Measurements from ENCODE around the gene JKAMP. TPM values are rescaled to one million over a fixed set of nuclear protein-coding genes. Genes with fewer than 3 reads are reported as not detected.

Gene JKAMP
- total RNA-seq, 5 donors from 2014 or later (not counting 1 experiment from before 2014, with no cell fraction given) = 13.8 to 27.0 (median 22.0) TPM

DNA sequence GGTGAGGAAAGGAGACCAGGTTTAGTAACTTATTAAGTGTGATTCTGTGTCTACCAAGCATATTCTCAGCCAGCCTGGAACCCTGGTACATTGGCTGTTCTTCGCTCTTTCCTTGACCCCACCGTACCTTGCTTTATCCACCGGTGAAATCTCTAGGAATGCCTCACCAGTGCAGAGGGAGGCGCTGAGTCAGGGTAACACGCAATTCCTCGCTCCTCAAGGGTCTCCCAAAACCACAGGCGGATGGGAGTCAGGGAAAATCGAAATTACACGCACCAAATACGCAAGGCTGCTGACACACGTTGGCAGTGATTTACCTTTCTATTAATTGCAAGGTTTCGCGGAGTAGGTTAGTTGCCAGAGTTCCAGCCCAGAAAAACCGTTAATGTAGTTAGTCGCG is 954 bp upstream of the JKAMP start:
- 11% methylated on average over 12 of the region's 16 CpGs for WGBS (ENCODE audit: insufficient coverage)
- ATAC-seq (replicated peaks in 1 of 4) = no peak
- H3K4me1 ChIP-seq (ENCODE audit: control insufficient read depth in 1 of 2, extremely low read depth in 1 of 2, insufficient read depth in 2 of 2, low read length in 2 of 2) = peaks cover 20 to 28% of the 10 kb centered on the region in 2 experiments
- ChIA-PET POLR2A (no interaction called here), CTCF (interaction anchor here in 1 of 2 donors (0.9 kb wide), 1 partner anchor 20 kb away, joined by 3 read pairs; no protein-coding TSS in a partner anchor)
- Mint-ChIP-seq H3K4me1 (peaks cover 57 to 71% (median 68%) of the 10 kb centered on the region in 3 donors), H3K9me3 (no peaks in the 10 kb centered on the region), H3K27ac (peak overlapping the region; percentile 83 to 92), H3K36me3 (peaks cover 7% of the 10 kb centered on the region), H3K27me3 (no peaks in the 10 kb centered on the region), H3K4me3 (peak overlapping the region; percentile 89 to 97 (median 95))
- H3K27me3 ChIP-seq (replicated peaks in 1 of 2; ENCODE audit: control insufficient read depth in 2 of 2, extremely low read depth in 1 of 2, insufficient read depth in 2 of 2, low read length in 1 of 2) = no peaks in the 10 kb centered on the region
- H3K9me3 ChIP-seq = no peaks in the 10 kb centered on the region
- peak overlapping the region; percentile 73 to 83 for H3K4me3 ChIP-seq (ENCODE audit: control insufficient read depth in 1 of 2, extremely low read depth in 1 of 2, low read length in 1 of 2)
- H3K36me3 ChIP-seq (ENCODE audit: control insufficient read depth in 2 of 2, extremely low read depth in 1 of 2, insufficient read depth in 1 of 2, low read length in 1 of 2) = peaks cover 0 to 4% of the 10 kb centered on the region in 2 donors
- no peak for DNase-seq
- H3K27ac ChIP-seq (ENCODE audit: low read length) = no peak overlapping the region

DNA sequence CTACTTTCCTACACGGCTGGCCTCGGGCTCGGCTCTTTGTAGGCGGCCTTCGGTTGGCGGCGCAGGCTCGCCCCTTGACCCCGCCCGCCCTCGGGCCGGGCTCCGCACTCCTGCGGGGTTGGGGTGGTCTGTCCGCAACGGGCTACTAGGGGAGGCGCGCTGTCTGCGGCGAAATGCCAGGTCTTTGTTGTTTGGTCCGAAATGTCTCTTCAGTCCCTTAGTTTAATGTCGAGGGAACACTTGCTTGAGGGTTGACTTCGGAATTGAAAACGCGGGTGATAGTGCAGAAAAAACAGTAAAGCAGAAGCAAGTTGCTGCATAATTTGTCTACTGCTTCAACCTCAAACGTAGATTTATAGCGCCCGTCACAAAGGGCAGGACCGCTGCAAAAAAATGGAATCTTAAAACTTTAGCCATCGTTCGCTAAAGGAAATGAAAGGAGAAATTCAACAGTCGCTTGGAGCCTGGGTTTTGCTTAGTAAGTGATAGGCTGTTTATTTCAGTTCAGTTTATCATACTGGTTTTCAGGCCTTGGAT is 390 bp downstream of the JKAMP start:
- peak overlapping the region; percentile 44 for H3K27ac ChIP-seq (ENCODE audit: low read length)
- WGBS (ENCODE audit: insufficient coverage) = 2% methylated on average over 23 of the region's 32 CpGs
- peaks cover 71 to 76% (median 75%) of the 10 kb centered on the region in 3 donors for H3K4me1 Mint-ChIP-seq
- peaks cover 0 to 18% of the 10 kb centered on the region in 2 donors for H3K36me3 ChIP-seq (ENCODE audit: control insufficient read depth in 2 of 2, extremely low read depth in 1 of 2, insufficient read depth in 1 of 2, low read length in 1 of 2)
- peak overlapping the region; percentile 89 to 92 for H3K27ac Mint-ChIP-seq
- no peaks in the 10 kb centered on the region for H3K9me3 Mint-ChIP-seq
- H3K4me1 ChIP-seq (ENCODE audit: control insufficient read depth in 1 of 2, extremely low read depth in 1 of 2, insufficient read depth in 2 of 2, low read length in 2 of 2) = peaks cover 20 to 28% of the 10 kb centered on the region in 2 experiments
- H3K27me3 Mint-ChIP-seq = no peaks in the 10 kb centered on the region
- peaks cover 17% of the 10 kb centered on the region for H3K36me3 Mint-ChIP-seq
- H3K9me3 ChIP-seq = no peaks in the 10 kb centered on the region
- peak overlapping the region; percentile 73 to 83 for H3K4me3 ChIP-seq (ENCODE audit: control insufficient read depth in 1 of 2, extremely low read depth in 1 of 2, low read length in 1 of 2)
- H3K27me3 ChIP-seq (replicated peaks in 1 of 2; ENCODE audit: control insufficient read depth in 2 of 2, extremely low read depth in 1 of 2, insufficient read depth in 2 of 2, low read length in 1 of 2) = no peaks in the 10 kb centered on the region
- peak; percentile 53 to 66 (median 58) for ATAC-seq (replicated peaks in 1 of 4)
- no peak for DNase-seq
- ChIA-PET POLR2A (interaction anchor here (0.7 to 1.1 kb wide), 4 partner anchors 19 to 1273 kb away, joined by 3 to 7 read pairs (median 4); partner anchors contain the start of genes ARID4A (in 1 of the 2), GPR135 (in 1 of the 2) and PPM1A (in 1 of the 2)), CTCF (interaction anchor here in 1 of 2 donors (0.7 to 1.1 kb wide), 7 partner anchors 20 to 846 kb away, joined by 3 to 7 read pairs (median 3); partner anchors contain the start of genes CCDC175 and GPR135)
- peak overlapping the region; percentile 89 to 97 (median 95) for H3K4me3 Mint-ChIP-seq

DNA sequence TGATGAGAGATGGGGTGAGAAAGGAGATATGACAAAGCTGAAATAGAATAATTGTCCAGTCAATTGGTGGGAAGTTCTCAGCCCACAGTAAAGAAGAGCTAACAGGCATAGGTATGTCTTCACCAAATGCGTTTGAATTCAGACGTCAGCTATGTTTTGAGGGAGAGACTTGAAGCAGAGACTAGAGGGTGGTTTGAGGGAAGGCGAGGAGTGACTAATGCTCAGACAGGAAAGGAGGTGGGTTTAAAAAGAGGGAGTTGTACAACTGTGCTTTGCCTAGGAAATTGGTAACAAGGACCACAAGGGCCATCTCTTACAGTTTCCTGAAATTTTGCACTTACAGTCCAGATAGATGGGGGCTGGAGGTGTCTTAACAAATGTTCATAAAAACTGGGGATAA is 6.4 kb downstream of the JKAMP start:
- H3K27ac ChIP-seq (ENCODE audit: low read length) = no peak overlapping the region
- Mint-ChIP-seq H3K36me3 (peaks cover 65% of the 10 kb centered on the region), H3K4me1 (peaks cover 41 to 52% (median 48%) of the 10 kb centered on the region in 3 donors), H3K4me3 (no peak overlapping the region), H3K27ac (no peak overlapping the region), H3K9me3 (no peaks in the 10 kb centered on the region), H3K27me3 (no peaks in the 10 kb centered on the region)
- H3K27me3 ChIP-seq (replicated peaks in 1 of 2; ENCODE audit: control insufficient read depth in 2 of 2, extremely low read depth in 1 of 2, insufficient read depth in 2 of 2, low read length in 1 of 2) = no peaks in the 10 kb centered on the region
- H3K4me1 ChIP-seq (ENCODE audit: control insufficient read depth in 1 of 2, extremely low read depth in 1 of 2, insufficient read depth in 2 of 2, low read length in 2 of 2) = peaks cover 5 to 11% of the 10 kb centered on the region in 2 experiments
- peaks cover 0 to 56% of the 10 kb centered on the region in 2 donors for H3K36me3 ChIP-seq (ENCODE audit: control insufficient read depth in 2 of 2, extremely low read depth in 1 of 2, insufficient read depth in 1 of 2, low read length in 1 of 2)
- ChIA-PET POLR2A (no interaction called here), CTCF (interaction anchor here in 1 of 2 donors (1.3 kb wide), 1 partner anchor 10 kb away, joined by 3 read pairs; no protein-coding TSS in a partner anchor)
- DNase-seq = no peak
- H3K9me3 ChIP-seq = no peaks in the 10 kb centered on the region
- no peak for ATAC-seq (replicated peaks in 1 of 4)
- WGBS (ENCODE audit: insufficient coverage) = 94% methylated on average over 3 of the region's 3 CpGs
- H3K4me3 ChIP-seq (ENCODE audit: control insufficient read depth in 1 of 2, extremely low read depth in 1 of 2, low read length in 1 of 2) = no peak overlapping the region

DNA sequence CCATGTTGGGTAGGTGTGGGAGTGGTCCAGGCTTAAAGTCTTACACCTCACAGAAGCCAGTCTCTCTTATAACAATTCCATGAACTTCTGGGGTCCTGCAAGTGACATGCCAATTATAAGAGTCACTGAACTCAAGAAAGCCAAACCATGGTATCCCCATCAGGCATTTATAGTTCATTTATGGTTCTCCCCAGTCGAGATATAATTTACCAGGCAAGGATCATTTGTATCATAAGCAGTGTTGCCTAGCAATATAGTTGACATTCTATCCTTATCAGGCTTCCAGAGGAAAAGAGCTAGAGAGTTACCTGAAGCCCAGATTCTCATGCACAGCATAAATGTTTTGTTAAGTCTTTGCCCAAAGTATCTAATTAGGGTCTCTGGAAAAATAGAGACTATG is 8.1 kb downstream of the JKAMP start:
- CTCF ChIA-PET = no interaction called here
- H3K4me1 Mint-ChIP-seq = peaks cover 43 to 49% (median 47%) of the 10 kb centered on the region in 3 donors
- H3K27ac ChIP-seq (ENCODE audit: low read length) = no peak overlapping the region
- H3K36me3 Mint-ChIP-seq = peaks cover 69% of the 10 kb centered on the region
- DNase-seq (no peak), ATAC-seq (replicated peaks in 1 of 4) (no peak)
- no peaks in the 10 kb centered on the region for H3K9me3 ChIP-seq
- POLR2A ChIA-PET = interaction anchor here in 1 of 2 donors (0.5 kb wide), 1 partner anchor 348 kb away, joined by 7 read pairs; no protein-coding TSS in a partner anchor
- H3K4me3 ChIP-seq (ENCODE audit: control insufficient read depth in 1 of 2, extremely low read depth in 1 of 2, low read length in 1 of 2) = no peak overlapping the region
- no peaks in the 10 kb centered on the region for H3K27me3 Mint-ChIP-seq
- H3K9me3 Mint-ChIP-seq = no peaks in the 10 kb centered on the region
- H3K4me3 Mint-ChIP-seq = no peak overlapping the region
- H3K27me3 ChIP-seq (replicated peaks in 1 of 2; ENCODE audit: control insufficient read depth in 2 of 2, extremely low read depth in 1 of 2, insufficient read depth in 2 of 2, low read length in 1 of 2) = no peaks in the 10 kb centered on the region
- peaks cover 0 to 59% of the 10 kb centered on the region in 2 donors for H3K36me3 ChIP-seq (ENCODE audit: control insufficient read depth in 2 of 2, extremely low read depth in 1 of 2, insufficient read depth in 1 of 2, low read length in 1 of 2)
- no peak overlapping the region for H3K27ac Mint-ChIP-seq
- H3K4me1 ChIP-seq (ENCODE audit: control insufficient read depth in 1 of 2, extremely low read depth in 1 of 2, insufficient read depth in 2 of 2, low read length in 2 of 2) = peaks cover 0 to 3% of the 10 kb centered on the region in 2 experiments
- WGBS (ENCODE audit: insufficient coverage) = no CpG with 5 or more reads among the region's 1 CpG

DNA sequence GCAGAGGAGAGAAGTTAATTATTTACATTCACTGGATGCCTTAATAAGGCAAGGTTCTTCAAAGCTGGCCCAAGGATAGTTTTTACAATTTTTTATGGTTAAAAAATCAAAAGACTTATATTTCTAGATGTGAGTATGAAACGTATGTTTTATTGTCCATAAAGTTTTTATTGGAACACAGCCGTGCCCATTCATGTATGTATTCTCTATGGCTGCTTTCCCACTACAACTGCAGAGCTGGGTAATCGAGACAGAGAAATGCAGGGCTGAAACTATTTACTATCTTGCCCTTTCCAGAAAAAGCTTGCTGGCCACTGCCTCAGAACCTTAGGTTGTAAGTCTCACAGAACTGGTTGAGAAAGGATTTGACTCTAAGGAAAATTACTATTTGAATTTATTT is 16.4 kb downstream of the JKAMP start:
- Mint-ChIP-seq H3K9me3 (no peaks in the 10 kb centered on the region), H3K4me3 (no peak overlapping the region), H3K27ac (no peak overlapping the region), H3K4me1 (peaks cover 24 to 30% (median 26%) of the 10 kb centered on the region in 3 donors), H3K36me3 (peaks cover 34% of the 10 kb centered on the region), H3K27me3 (no peaks in the 10 kb centered on the region)
- Histone ChIP-seq H3K4me3 (ENCODE audit: control insufficient read depth in 1 of 2, extremely low read depth in 1 of 2, low read length in 1 of 2) (no peak overlapping the region), H3K9me3 (no peaks in the 10 kb centered on the region), H3K4me1 (ENCODE audit: control insufficient read depth in 1 of 2, extremely low read depth in 1 of 2, insufficient read depth in 2 of 2, low read length in 2 of 2) (peaks cover 0 to 2% of the 10 kb centered on the region in 2 experiments), H3K27me3 (replicated peaks in 1 of 2; ENCODE audit: control insufficient read depth in 2 of 2, extremely low read depth in 1 of 2, insufficient read depth in 2 of 2, low read length in 1 of 2) (no peaks in the 10 kb centered on the region), H3K27ac (ENCODE audit: low read length) (no peak overlapping the region), H3K36me3 (ENCODE audit: control insufficient read depth in 2 of 2, extremely low read depth in 1 of 2, insufficient read depth in 1 of 2, low read length in 1 of 2) (peaks cover 5 to 18% of the 10 kb centered on the region in 2 donors)
- ATAC-seq (replicated peaks in 1 of 4) = no peak
- CTCF ChIA-PET = interaction anchor here in 1 of 2 donors (1.2 kb wide), 1 partner anchor 10 kb away, joined by 3 read pairs; no protein-coding TSS in a partner anchor
- no CpG with 5 or more reads among the region's 3 CpGs for WGBS (ENCODE audit: insufficient coverage)
- POLR2A ChIA-PET = interaction anchor here in 1 of 2 donors (0.6 kb wide), 1 partner anchor 1133 kb away, joined by 3 read pairs; no protein-coding TSS in a partner anchor
- no peak for DNase-seq

DNA sequence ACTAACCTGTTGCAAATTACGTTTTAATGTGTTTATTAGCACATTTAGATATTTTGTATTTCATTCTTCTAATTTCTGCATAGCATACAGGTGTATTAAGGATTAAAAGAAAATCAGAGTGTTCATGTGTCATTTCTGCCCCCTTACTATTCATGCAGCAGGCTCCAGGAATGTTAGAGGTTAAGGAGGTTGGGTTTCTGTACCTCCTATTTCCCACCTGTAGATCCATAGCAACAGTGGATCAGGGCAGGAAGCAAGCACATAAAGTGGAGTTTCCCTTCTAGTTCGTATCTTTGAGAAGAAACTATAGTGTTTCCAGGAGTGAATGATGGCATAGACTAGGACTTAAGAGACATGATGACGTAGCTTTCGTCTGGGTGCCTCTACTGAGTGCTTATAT is 18.9 kb downstream of the JKAMP start:
- Mint-ChIP-seq H3K9me3 (no peaks in the 10 kb centered on the region), H3K36me3 (peaks cover 26% of the 10 kb centered on the region), H3K4me3 (no peak overlapping the region), H3K27ac (no peak overlapping the region), H3K27me3 (peaks cover 0 to 3% of the 10 kb centered on the region in 2 donors), H3K4me1 (peaks cover 13 to 23% (median 16%) of the 10 kb centered on the region in 3 donors)
- Histone ChIP-seq H3K36me3 (ENCODE audit: control insufficient read depth in 2 of 2, extremely low read depth in 1 of 2, insufficient read depth in 1 of 2, low read length in 1 of 2) (peaks cover 5 to 14% of the 10 kb centered on the region in 2 donors), H3K4me1 (ENCODE audit: control insufficient read depth in 1 of 2, extremely low read depth in 1 of 2, insufficient read depth in 2 of 2, low read length in 2 of 2) (peaks cover 0 to 2% of the 10 kb centered on the region in 2 experiments), H3K9me3 (no peaks in the 10 kb centered on the region), H3K27me3 (replicated peaks in 1 of 2; ENCODE audit: control insufficient read depth in 2 of 2, extremely low read depth in 1 of 2, insufficient read depth in 2 of 2, low read length in 1 of 2) (no peaks in the 10 kb centered on the region), H3K27ac (ENCODE audit: low read length) (no peak overlapping the region), H3K4me3 (ENCODE audit: control insufficient read depth in 1 of 2, extremely low read depth in 1 of 2, low read length in 1 of 2) (no peak overlapping the region)
- no CpG with 5 or more reads among the region's 4 CpGs for WGBS (ENCODE audit: insufficient coverage)
- ChIA-PET CTCF (interaction anchor here in 1 of 2 donors (1.2 kb wide), 1 partner anchor 19 kb away, joined by 3 read pairs; the partner anchor contains the start of gene L3HYPDH), POLR2A (no interaction called here)
- DNase-seq (no peak), ATAC-seq (replicated peaks in 1 of 4) (no peak)

Measured in T-cell (primary cell).